Vagina (tissue), 2 donors: Measurements from ENCODE around the gene KCTD15.

Experiments
- POLR2A ChIP-seq, 2 donors: fragments of 450-650 bp; IDR thresholded peaks; one replicate each; pipeline ENCODE4 v1.6.1; 2017; ENCODE audit warnings: antibody characterized with exemption in 2 of 2, mild to moderate bottlenecking in 2 of 2, moderate library complexity in 2 of 2
- TF ChIP-seq, protein P1 (sequence below), 3 experiments: fragments of 450-650 bp in 2 of 3; fragments of 200-600 bp in 1 of 3; sonication (generic) in 1 of 3; IDR thresholded peaks; one replicate each; pipeline ENCODE4 v1.5.1; 2017 to 2019; ENCODE audit warnings: antibody characterized with exemption in 3 of 3, mild to moderate bottlenecking in 2 of 3, moderate library complexity in 2 of 3

DNA sequence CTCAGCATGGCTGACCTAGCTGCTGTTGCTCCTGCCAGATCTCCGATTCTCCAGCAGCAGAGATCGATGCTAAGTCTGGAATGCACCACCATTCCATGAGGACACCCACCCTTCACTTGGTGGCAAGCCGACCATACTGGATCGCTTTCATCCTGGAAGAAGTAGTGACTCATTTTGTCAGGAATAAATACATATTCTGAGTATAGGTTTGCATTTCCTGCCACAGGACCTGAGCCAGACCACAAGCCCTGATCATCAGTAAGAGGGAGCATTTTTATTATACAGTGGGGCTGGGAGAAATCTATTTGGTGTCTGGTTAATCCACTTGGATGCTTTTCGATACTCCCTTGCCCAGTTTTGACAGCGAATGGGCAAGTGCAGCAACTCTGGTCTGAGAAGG, 10.9 kb upstream of the KCTD15 start:
- no peak for TF ChIP-seq POLR2A (IDR thresholded peaks at IDR 0.05)
- TF ChIP-seq, protein P1, sequence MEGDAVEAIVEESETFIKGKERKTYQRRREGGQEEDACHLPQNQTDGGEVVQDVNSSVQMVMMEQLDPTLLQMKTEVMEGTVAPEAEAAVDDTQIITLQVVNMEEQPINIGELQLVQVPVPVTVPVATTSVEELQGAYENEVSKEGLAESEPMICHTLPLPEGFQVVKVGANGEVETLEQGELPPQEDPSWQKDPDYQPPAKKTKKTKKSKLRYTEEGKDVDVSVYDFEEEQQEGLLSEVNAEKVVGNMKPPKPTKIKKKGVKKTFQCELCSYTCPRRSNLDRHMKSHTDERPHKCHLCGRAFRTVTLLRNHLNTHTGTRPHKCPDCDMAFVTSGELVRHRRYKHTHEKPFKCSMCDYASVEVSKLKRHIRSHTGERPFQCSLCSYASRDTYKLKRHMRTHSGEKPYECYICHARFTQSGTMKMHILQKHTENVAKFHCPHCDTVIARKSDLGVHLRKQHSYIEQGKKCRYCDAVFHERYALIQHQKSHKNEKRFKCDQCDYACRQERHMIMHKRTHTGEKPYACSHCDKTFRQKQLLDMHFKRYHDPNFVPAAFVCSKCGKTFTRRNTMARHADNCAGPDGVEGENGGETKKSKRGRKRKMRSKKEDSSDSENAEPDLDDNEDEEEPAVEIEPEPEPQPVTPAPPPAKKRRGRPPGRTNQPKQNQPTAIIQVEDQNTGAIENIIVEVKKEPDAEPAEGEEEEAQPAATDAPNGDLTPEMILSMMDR (IDR thresholded peaks at IDR 0.05) = no peak
